NCI-H2081 (cell line): ENCODE measurements around the gene THPO.
A peak's percentile ranks its signal among the peaks of the same experiment; 100 is the strongest.
"Not testable (repeated sequence)": the region's sequence is repeated elsewhere in the genome, so short reads cannot be mapped to it uniquely, and the experiment has no call there.

Experiments used
- DNase-seq, 2 experiments: peaks; one replicate each; lab custom pipeline; 2025; lab: John Stamatoyannopoulos, UW

THPO gene

GRCh38 chr3:184349563-184350470 lies 28.2 kb downstream of the THPO start:
- DNase-seq: no peak

DNA sequence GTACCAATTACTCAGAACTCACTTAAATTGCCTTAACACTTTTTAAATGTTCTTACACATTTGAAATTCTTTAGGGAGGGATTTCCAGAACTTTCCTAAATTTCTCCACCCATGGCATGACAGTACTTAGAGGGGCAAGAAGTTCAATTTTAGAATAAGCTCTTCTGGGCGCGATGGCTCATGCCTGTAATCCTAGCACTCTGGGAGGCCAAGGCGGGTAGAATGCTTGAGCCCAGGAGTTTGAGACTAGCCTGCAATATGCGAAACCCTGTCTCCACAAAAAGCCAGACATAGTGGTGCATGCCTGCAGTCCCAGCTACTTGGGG lies 30.0 kb downstream of the THPO start:
- no peak for DNase-seq

DNA sequence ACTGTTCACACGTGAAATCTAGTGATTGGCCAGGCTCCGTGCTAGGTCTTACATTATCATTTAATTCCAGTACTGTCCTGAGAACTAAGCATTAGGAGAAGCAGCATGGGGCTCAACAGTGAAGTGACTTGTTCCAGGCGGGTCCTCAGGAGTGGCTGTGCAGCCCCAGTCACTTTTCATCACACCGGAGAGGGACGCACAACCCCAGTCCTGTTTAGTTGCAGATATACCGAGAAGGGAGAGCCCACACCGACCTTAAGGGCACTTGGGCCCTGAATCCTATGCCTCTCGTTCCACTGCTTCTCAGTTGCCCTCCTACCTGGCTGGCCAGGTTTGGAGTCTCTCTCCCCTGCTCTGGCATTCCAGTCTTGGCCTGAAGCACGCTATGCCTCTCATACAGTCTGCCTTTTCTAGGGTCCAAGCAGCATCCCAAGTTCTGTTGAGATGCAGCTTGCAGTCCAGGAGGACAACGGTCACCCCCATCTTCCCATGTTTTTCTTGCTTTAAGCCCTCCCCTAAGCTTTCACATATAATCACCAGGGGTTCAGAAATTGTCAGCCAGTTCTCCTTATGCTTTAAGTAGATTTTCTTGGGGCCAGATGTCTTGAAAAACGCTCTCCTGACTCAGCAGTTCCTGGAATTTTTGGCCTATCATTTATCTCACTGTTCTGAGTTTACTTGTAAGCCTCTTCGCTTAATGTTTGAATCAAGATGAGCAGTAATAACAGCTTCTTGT lies 30.5 kb downstream of the THPO start:
- no peak for DNase-seq

- DNase-seq: no peak
These were observed 31.4 kb downstream of the THPO start for GRCh38 chr3:184346480-184347190.

- DNase-seq: peak; percentile 73 to 88
These were observed 32.5 kb downstream of the THPO start for GRCh38 chr3:184345317-184346144.

- DNase-seq: no peak
These were observed 33.3 kb downstream of the THPO start for GRCh38 chr3:184344579-184345316.

DNA sequence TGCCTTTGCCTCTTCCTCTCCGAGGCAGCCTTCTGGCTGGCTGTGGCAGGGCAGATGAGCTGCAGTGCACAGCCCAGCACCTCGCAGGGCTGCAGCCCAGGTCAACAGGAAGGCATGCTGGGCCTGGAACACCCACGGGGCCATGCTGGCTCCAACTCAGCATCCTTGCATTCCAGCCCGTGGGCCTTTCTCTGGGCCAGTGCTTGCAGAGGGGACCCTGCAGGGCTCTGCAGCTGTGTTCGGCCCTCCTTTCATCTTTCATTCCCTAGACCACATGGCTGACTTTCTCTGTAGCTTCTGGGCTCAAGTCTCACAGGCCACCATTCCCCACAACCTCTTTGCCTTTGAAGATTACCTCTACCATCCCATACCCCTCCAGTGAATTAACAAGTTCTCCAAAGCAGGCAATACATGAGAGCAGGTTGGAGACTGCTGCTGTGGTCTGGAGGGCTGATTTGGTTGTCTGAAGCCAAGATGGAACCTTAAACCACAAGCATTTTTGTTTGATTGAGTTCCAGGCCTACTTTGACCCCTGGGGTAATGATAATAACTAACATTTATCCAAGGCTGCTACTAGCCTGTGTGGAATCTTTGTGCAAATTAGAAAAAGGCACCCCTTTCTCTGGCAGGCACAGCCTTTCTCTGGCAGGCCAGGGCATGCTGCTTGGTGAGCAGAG lies 34.7 kb downstream of the THPO start:
- DNase-seq: no peak

GRCh38 chr3:184341925-184342324 lies 36.1 kb downstream of the THPO start:
- no peak for DNase-seq

DNA sequence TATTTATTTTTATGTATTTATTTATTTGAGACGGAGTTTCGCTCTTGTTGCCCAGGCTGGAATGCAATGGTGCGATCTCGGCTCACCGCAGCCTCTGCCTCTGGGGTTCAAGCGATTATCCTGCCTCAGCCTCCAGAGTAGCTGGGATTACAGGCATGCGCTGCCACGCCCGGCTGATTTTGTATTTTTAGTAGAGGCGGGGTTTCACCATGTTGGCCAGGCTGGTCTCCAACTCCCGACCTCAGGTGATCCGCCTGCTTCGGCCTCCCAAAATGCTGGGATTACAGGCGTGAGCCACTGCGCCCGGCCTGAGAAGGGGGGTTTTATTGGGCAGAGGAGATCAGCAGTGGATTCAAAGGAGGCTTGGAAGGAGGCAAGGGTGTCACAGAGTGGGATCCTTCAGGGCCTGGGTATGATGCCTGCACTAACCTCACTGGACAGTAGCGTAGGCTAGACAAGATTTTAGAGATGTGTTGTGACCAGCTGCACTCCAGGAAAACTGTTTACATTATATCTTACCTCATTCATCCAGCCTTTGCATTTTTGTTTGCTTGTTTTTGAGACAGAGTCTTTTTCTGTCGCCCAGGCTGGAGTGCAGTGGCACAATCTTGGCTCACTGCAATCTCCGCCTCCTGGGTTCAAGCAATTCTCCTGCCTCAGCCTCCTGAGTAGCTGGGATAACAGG lies 38.4 kb downstream of the THPO start:
- DNase-seq: not testable (repeated sequence)

DNA sequence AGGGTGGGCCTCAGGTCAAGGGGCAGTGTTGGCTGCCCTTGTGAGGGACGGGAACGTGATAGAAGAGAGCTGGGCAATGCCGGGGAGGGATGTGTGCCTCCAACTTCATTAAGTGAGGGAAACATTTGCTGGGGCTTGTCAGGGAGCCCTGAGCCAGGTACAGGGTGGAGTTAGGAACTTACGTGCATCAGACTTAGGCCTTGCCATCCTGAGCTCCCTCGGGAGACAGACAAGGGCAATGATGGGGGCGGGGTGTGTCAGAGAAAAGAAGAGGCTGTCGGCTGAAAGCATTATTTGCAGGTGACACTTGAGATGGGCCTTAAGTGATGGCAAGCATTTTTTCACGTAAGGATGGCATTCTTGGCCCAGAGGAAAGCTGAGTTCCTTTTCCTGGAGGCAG lies 39.0 kb downstream of the THPO start:
- DNase-seq: no peak

DNA sequence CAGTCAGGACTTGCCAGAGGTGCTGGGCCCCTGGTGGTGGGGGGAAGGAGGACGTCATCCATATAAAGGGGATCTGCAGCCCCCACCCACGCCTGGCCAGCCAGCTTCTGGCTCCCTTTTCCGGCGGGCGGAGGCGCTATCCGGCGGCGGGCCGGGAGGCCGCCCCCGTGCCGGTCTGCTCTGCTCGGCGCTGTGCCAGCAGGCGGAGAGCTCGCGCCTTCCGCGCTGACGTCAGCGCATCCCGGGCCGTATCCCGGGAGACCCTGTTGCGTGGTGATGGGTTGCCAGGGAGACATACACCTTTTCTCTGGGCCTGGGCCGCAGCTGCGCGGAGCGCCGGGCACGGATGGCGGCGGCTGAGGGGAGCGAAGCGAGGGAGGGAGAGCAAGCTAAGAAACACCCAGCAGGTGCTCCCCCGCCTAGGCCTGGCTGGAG lies 39.5 kb downstream of the THPO start:
- peak; percentile 97 to 98 for DNase-seq

DNA sequence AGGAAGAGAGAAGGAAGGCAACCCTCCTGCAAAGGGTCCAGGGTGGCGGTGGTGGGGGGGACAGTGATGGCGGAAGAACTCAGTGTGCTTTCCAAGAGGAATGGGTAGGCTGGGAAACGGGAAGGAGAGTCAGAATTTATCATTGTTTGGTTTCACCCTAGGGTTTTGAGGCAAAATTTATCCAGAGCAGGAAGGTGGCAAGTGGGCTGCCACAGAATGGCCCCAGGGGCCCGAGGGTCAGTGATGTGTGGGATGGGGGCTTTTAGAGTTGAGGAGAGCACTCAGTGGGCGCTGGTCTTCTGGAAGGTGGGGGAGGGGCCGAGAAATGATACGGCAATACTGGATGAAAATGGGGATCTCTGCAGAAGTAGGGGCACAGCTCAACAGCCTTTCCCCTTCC lies 40.0 kb downstream of the THPO start:
- no peak for DNase-seq

DNA sequence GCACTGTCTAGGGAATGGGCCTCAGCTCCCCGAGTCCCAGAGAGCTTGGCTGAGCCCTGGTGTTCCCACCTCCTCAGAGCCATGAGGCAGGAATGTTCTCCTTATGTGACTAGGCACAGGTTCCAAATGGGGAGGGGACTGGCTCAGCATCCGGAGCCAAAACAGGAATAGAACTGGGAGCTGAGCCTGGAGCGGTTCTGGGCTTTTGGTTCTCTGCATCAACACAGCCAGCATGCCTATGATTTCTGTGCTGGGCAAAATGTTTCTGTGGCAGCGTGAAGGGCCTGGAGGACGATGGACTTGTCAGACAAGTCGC lies 40.6 kb downstream of the THPO start, which contains the start of gene FAM131A:
TSS of gene FAM131A (plus strand) at position 202 of the 316 bp plus-strand sequence. CDS start at position 233, 31 bp downstream.
- no peak for DNase-seq

DNA sequence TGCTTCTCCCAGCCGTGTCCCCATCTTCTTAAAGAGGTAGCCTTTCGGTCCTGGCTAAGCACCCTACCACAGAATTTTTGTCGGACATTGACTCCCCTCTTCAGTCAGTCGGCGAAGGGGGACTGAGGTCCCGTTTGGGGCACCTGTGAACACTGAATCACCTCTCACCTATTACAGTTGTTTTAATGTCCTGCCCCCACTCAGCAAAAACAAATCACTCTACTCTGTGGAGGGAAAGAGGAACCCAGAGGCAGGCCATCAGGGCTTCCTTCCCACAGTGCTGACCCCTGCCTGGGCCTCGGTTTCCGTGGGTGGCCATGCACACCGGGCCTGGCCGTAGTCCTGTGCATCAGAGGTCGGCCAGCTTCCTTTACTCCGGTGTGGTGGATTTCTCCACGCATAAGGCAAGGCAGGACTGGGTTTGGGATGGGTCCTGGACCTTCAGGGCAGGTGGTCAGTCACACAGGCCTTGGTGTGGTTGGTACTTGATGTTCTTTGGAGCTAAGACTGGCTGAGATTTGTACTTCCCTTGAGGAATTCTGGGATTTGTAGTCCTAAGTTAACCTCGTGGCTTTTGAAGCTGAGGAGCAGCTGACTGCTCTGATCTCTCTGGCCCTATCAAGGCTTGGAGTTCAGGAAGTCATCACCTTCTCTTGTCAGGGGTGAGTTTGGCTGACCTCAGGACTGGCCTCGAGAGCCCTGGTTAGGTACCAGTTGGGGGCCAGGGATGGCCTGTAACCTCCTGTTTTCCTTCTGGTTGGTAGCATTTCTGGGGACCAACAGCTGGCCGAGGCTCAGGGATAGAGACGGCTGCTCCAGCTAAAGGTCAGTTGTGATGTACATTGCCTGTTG lies 41.2 kb downstream of the THPO start:
- peak; percentile 26 to 45 for DNase-seq

DNA sequence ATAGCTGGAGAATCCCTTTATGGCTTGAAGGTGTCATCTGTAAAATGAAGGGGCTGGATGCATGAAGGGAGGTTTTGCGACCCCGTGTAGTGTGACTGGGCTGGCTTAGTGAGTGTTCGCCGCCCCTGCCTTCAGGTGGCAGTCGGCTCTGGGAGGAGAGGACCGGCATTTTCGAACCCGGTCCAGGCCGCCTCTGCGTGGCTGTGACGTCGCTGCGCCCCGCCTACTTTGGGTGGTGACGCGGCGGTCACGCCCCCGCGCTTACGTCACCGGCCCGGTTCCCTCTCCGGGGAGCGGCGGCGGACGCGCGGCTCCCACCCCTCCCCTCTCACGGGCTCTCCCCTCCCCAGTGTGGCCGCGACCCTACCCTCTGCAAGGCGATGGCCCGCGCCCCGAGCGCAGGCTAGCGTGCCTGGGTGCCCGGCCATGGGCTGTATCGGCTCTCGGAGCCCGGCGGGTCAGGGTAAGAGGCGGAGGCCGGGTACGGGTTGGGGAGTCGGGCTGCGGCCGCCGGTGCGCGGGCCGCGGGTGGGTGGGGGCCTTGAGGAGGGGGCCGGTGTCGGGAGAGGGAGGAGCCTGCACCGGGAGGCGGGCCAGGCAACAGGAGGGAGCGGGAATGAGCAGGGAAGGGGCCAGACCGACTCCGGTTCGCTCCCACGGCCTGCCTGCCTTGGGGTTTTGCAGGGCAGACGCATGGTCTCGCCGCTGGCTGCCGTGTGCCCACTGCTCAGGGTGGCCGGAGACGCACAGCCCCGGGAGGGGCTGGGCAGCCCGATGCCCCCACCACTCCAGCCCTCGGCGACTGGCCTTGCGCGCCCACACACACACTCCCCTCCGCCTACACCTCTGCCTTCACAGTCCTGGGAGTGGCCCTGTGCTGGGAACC lies 42.1 kb downstream of the THPO start:
- DNase-seq: peak; percentile 82 to 88

DNA sequence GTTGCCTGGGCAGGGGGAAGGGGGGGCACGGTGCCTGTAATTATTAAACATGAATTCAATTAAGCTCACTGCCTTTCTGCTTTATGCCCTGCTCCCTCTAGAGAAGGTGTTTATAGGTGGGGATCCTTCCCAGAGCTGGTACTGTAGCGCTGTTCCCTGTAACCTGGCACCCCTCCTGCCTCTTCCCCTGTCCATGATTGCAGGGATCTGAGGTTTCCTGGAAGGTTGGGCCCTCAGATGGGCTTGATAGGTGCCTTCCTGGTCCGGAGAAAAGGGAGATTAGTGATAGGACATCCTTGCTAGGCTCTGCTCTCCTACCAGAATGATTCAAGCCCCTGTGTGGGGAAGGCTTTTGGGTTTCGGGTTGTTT lies 42.7 kb downstream of the THPO start:
- no peak for DNase-seq

DNA sequence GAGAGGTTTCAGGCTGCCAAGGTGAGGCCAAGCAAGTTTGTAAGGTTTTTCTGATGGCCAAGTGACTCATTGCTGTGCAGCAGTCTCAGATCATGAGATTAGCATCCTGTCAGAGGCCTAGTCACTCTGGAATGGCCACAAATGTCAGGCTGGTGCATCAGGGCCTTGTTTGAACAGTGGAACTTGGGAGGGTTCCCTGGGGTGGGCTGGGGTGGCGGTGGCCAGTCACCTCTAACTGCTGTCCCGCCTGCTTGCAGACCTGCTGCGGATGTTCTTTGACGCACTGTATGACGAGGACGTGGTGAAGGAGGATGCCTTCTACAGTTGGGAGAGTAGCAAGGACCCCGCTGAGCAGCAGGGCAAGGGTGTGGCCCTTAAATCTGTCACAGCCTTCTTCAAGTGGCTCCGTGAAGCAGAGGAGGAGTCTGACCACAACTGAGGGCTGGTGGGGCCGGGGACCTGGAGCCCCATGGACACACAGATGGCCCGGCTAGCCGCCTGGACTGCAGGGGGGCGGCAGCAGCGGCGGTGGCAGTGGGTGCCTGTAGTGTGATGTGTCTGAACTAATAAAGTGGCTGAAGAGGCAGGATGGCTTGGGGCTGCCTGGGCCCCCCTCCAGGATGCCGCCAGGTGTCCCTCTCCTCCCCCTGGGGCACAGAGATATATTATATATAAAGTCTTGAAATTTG lies 43.4 kb downstream of the THPO start:
- no peak for DNase-seq
